GM12878 (cell line): ENCODE results near the gene LRRC26. TPM values are rescaled to one million over a fixed set of nuclear protein-coding genes. Genes with fewer than 3 reads are reported as not detected.

Experiments
- ATAC-seq: fragments of 200-7000 bp; cut with Tn5 transposase; 3 replicates; pipeline ENCODE4 v1.9.1; 2020; ENCODE audit warnings: mild to moderate bottlenecking, moderate library complexity
- BruUV-seq: library from RNA; stranded (reverse); fragments of 400-500 nt; replicated peaks from 2 replicates; lab custom pipeline; 2021; lab: Mats Ljungman, UMichigan
- CTCF ChIA-PET: fragments of 300-600 bp; sonication (Branson Sonifier 250); formaldehyde crosslinking; extraction: SDS; loops from one replicate; lab custom pipeline; 2021; ENCODE audit warnings: inconsistent platforms; lab: Yijun Ruan, JAX
- POLR2A ChIA-PET: fragments of 350-600 bp; formaldehyde crosslinking; extraction: SDS; loops from one replicate; lab custom pipeline; 2021; ENCODE audit warnings: inconsistent platforms; lab: Charles Lee
- RAD21 ChIA-PET: fragments of 300-600 bp; sonication (Branson Sonifier 250); formaldehyde crosslinking; loops from one replicate; lab custom pipeline; 2023; ENCODE audit warnings: antibody characterized with exemption; ENCODE audit not compliant: unreplicated experiment; lab: Charles Lee
- SMC1A ChIA-PET: fragments of 300-600 bp; sonication (Branson Sonifier 250); formaldehyde crosslinking; loops from one replicate; lab custom pipeline; 2023; ENCODE audit not compliant: unreplicated experiment, uncharacterized antibody; lab: Charles Lee
- DNase-seq: peaks from one replicate; pipeline ENCODE4 v3.0.0-alpha.2; 2011; ENCODE audit warnings: low read depth, low spot score
- FAIRE-seq: peaks from 3 replicates; lab custom pipeline; 2011; peaks lifted over from hg19 to GRCh38; lab: Jason Lieb, UNC
- H2AFZ ChIP-seq: 2 replicates; pipeline ENCODE4 v1.6.0; 2011; ENCODE audit warnings: low read depth, low read length, control low read depth; ENCODE audit not compliant: control insufficient read depth
- H3K27ac ChIP-seq: 2 replicates; pipeline ENCODE4 v1.5.1; 2011; ENCODE audit warnings: control low read depth; ENCODE audit not compliant: control insufficient read depth, insufficient read depth
- H3K27me3 ChIP-seq, 2 experiments: replicated peaks in 1 of 2; 2 replicates each; pipeline versions ENCODE4 v1.6.0 to v1.6.1; 2011; ENCODE audit warnings: low read length in 1 of 2; ENCODE audit not compliant: control insufficient read depth in 2 of 2, insufficient read depth in 2 of 2
- H3K36me3 ChIP-seq, 2 experiments: 2 replicates each; pipeline ENCODE4 v1.5.1; 2011; ENCODE audit warnings: low read length in 1 of 2; ENCODE audit not compliant: control insufficient read depth in 2 of 2, insufficient read depth in 2 of 2
- H3K4me1 ChIP-seq: 2 replicates; pipeline ENCODE4 v1.6.1; 2011; ENCODE audit warnings: mild to moderate bottlenecking, low read length, moderate library complexity, mixed read lengths; ENCODE audit not compliant: control insufficient read depth, insufficient read depth
- H3K4me2 ChIP-seq: 2 replicates; pipeline ENCODE4 v1.6.0; 2011; ENCODE audit warnings: control low read depth; ENCODE audit not compliant: control insufficient read depth, insufficient read depth
- H3K4me3 ChIP-seq: fragments of 200-600 bp; sonication (generic); 2 replicates; pipeline ENCODE4 v1.5.1; 2016
- H3K79me2 ChIP-seq: 2 replicates; pipeline ENCODE4 v1.6.0; 2011; ENCODE audit warnings: low read length; ENCODE audit not compliant: control insufficient read depth, insufficient read depth
- H3K9ac ChIP-seq: 2 replicates; pipeline ENCODE4 v1.8.0; 2011; ENCODE audit warnings: low read length, control low read depth, mixed read lengths; ENCODE audit not compliant: control insufficient read depth, insufficient read depth
- H3K9me3 ChIP-seq: replicated peaks from 3 replicates; pipeline ENCODE4 v1.5.1; 2011; ENCODE audit warnings: mild to moderate bottlenecking, low read length; ENCODE audit not compliant: control insufficient read depth, insufficient read depth
- H4K20me1 ChIP-seq: 2 replicates; pipeline ENCODE4 v1.6.0; 2011; ENCODE audit not compliant: control insufficient read depth, insufficient read depth
- PBX3 ChIP-seq: IDR thresholded peaks from 2 replicates; pipeline ENCODE4 v1.6.1; 2011; ENCODE audit warnings: mild to moderate bottlenecking, low read depth, low read length, moderate library complexity; ENCODE audit not compliant: insufficient replicate concordance
- ZBTB40 ChIP-seq: fragments of 450-650 bp; IDR thresholded peaks from 2 replicates; pipeline ENCODE4 v1.6.1; 2016; ENCODE audit warnings: mild to moderate bottlenecking, moderate library complexity, borderline replicate concordance
- whole genome bisulfite sequencing: methylation state at CpG from one replicate; pipeline ENCODE4 v1.1.6; 2016; ENCODE audit warnings: low lambda C conversion rate; ENCODE audit not compliant: insufficient replicate concordance, insufficient coverage; ENCODE audit errors: missing lambda C conversion rate; 5-methylcytosine and 5-hydroxymethylcytosine counted together
- in situ Hi-C: fragments of 300-500 bp; cut with MboI; formaldehyde crosslinking; loops from 9 replicates; pipeline ENCODE4 v1.14.3; 2018; ENCODE audit warnings: mixed read lengths
- intact Hi-C: fragments of 100-400 bp; cut with micrococcal nuclease; formaldehyde crosslinking; loops from one replicate; pipeline ENCODE4 v1.14.2; 2022; ENCODE audit not compliant: unreplicated experiment
- polyA plus RNA-seq, 11 experiments: library from polyadenylated mRNA; depleted of rRNA in 4 of 11; unstranded in 6 of 11; stranded (reverse) in 5 of 11; fragments of >200 nt; fragmentation: Nextera tagmentation in 4 of 11; fragmentation: Illumina TruSeq in 1 of 11; extraction: Ambion mirVana in 4 of 11; extraction: Trizol in 1 of 11; gene quantifications; 1 replicate in 1 of 11; 2 replicates in 10 of 11; pipeline versions ENCODE4 v1.2.1 to v1.2.3, GENCODE V29; 2011 to 2016; ENCODE audit warnings: inconsistent platforms in 2 of 11, missing spikeins in 2 of 11, low read depth in 1 of 11
- total RNA-seq, 4 experiments: library from RNA; depleted of rRNA in 3 of 4; stranded (reverse); fragments of >200 nt in 3 of 4; fragmentation: Illumina TruSeq in 1 of 4; extraction: Trizol in 1 of 4; gene quantifications; 2 replicates each; pipeline versions ENCODE4 v1.2.1 to v1.2.3, GENCODE V29; 2013 to 2021

Gene LRRC26
- total and polyA plus RNA-seq, 10 of the 15 experiments (the other 5 are each of a cell fraction or from before 2014, with no cell fraction given): 0.29 to 0.91 (median 0.64) TPM; not detected in 5

- no peaks in the 10 kb centered on the region; the same call in 2 of the 3 replicates for H3K9me3 ChIP-seq
- 69% methylated on average over 26 of the region's 26 CpGs for WGBS
- H3K27me3 ChIP-seq: peaks cover 0 to 2% of the 10 kb centered on the region in 2 experiments; a peak in 1 of 4 replicates
- ChIA-PET SMC1A (no interaction called here), RAD21 (interaction anchor here (0.8 kb wide), 1 partner anchor 13 kb away, joined by 3 read pairs; no protein-coding TSS in a partner anchor), POLR2A (no interaction called here), CTCF (no interaction called here)
- no peak overlapping the region for H3K4me2 ChIP-seq
- ATAC-seq (no peak), DNase-seq (no peak), FAIRE-seq (no peak)
- H4K20me1 ChIP-seq: no peaks in the 10 kb centered on the region
- H3K9ac ChIP-seq: no peak overlapping the region
- H3K27ac ChIP-seq: no peak overlapping the region
- in situ Hi-C loops (no loop called here), intact Hi-C loops (no loop called here)
- no peaks in the 10 kb centered on the region for H3K79me2 ChIP-seq
- TF ChIP-seq ZBTB40 (no peak), PBX3 (no peak)
- H2AFZ ChIP-seq: no peak overlapping the region
- no TSS peak for BruUV-seq
- H3K4me3 ChIP-seq: no peak overlapping the region
- no peaks in the 10 kb centered on the region for H3K36me3 ChIP-seq
- H3K4me1 ChIP-seq: peaks cover 18% of the 10 kb centered on the region
Measured at GRCh38 chr9:137163365-137163715, 6.5 kb downstream of the LRRC26 start.
